Stomach smooth muscle (tissue), 2 donors: ENCODE results near the gene CCSER2.
"Not testable (repeated sequence)": the region's sequence is repeated elsewhere in the genome, so short reads cannot be mapped to it uniquely, and the experiment has no call there.

ENCODE experiments used
- H3K27ac ChIP-seq: one replicate; pipeline ENCODE4 v1.7.0; 2013; ENCODE audit warnings: mild to moderate bottlenecking, low read length, inconsistent platforms
- H3K27me3 ChIP-seq, 2 donors: one replicate each; pipeline ENCODE4 v1.7.0; 2013; ENCODE audit warnings: low read length in 2 of 2; ENCODE audit not compliant: insufficient read depth in 2 of 2, control insufficient read depth in 1 of 2
- H3K36me3 ChIP-seq, 2 donors: one replicate each; pipeline ENCODE4 v1.7.0; 2013; ENCODE audit warnings: low read length in 2 of 2; ENCODE audit not compliant: control insufficient read depth in 2 of 2, insufficient read depth in 2 of 2
- H3K4me1 ChIP-seq: one replicate; pipeline ENCODE4 v1.7.0; 2013; ENCODE audit warnings: low read length; ENCODE audit not compliant: control insufficient read depth, insufficient read depth
- H3K4me3 ChIP-seq, 2 donors: one replicate each; pipeline ENCODE4 v1.7.0; 2013; ENCODE audit warnings: low read length in 2 of 2
- H3K9ac ChIP-seq, 2 donors: one replicate each; pipeline ENCODE4 v1.7.0; 2013; ENCODE audit warnings: low read length in 2 of 2, mild to moderate bottlenecking in 1 of 2
- H3K9me3 ChIP-seq, 2 donors: one replicate each; pipeline ENCODE4 v1.7.0; 2013; ENCODE audit warnings: low read length in 2 of 2; ENCODE audit not compliant: control insufficient read depth in 2 of 2
- donor health status: healthy.
- donor health status: Pancreatic carcinoma.

Gene CCSER2

GRCh38 chr10:84519235-84519634 lies 190.8 kb downstream of the CCSER2 start:
- Histone ChIP-seq H3K27ac (no peak overlapping the region), H3K27me3 (no peaks in the 10 kb centered on the region)

GRCh38 chr10:84521013-84521412 lies 192.6 kb downstream of the CCSER2 start:
- no peaks in the 10 kb centered on the region for H3K27me3 ChIP-seq

More at GRCh38 chr10:84519235-84519634, 190.8 kb downstream of the CCSER2 start:
- Histone ChIP-seq H3K9me3 (no peaks in the 10 kb centered on the region), H3K4me1 (no peaks in the 10 kb centered on the region), H3K4me3 (no peak overlapping the region), H3K36me3 (peaks cover 3% of the 10 kb centered on the region in 2 donors), H3K9ac (no peak overlapping the region)

GRCh38 chr10:84521468-84521867 lies 193.1 kb downstream of the CCSER2 start:
- Histone ChIP-seq H3K4me1 (no peaks in the 10 kb centered on the region), H3K27ac (no peak overlapping the region), H3K9ac (no peak overlapping the region), H3K36me3 (no peaks in the 10 kb centered on the region), H3K4me3 (no peak overlapping the region), H3K9me3 (no peaks in the 10 kb centered on the region), H3K27me3 (no peaks in the 10 kb centered on the region)

More at GRCh38 chr10:84521013-84521412, 192.6 kb downstream of the CCSER2 start:
- H3K4me3 ChIP-seq, result no peak overlapping the region
- H3K9me3 ChIP-seq, result no peaks in the 10 kb centered on the region
- no peak overlapping the region for H3K9ac ChIP-seq
- H3K36me3 ChIP-seq, result no peaks in the 10 kb centered on the region
- no peak overlapping the region for H3K27ac ChIP-seq
- H3K4me1 ChIP-seq, result no peaks in the 10 kb centered on the region

GRCh38 chr10:84522612-84523462 lies 194.4 kb downstream of the CCSER2 start:
- no peaks in the 10 kb centered on the region for H3K27me3 ChIP-seq
- no peaks in the 10 kb centered on the region for H3K4me1 ChIP-seq
- no peak overlapping the region for H3K27ac ChIP-seq
- H3K9me3 ChIP-seq, result no peaks in the 10 kb centered on the region
- H3K36me3 ChIP-seq, result no peaks in the 10 kb centered on the region
- no peak overlapping the region for H3K9ac ChIP-seq
- H3K4me3 ChIP-seq, result no peak overlapping the region

GRCh38 chr10:84523526-84523925 lies 195.1 kb downstream of the CCSER2 start:
- Histone ChIP-seq H3K27me3 (no peaks in the 10 kb centered on the region), H3K9ac (no peak overlapping the region), H3K36me3 (no peaks in the 10 kb centered on the region), H3K4me3 (no peak overlapping the region), H3K27ac (no peak overlapping the region), H3K4me1 (no peaks in the 10 kb centered on the region), H3K9me3 (no peaks in the 10 kb centered on the region)

GRCh38 chr10:84524435-84524834 lies 196.0 kb downstream of the CCSER2 start:
- H3K9ac ChIP-seq, result no peak overlapping the region
- no peak overlapping the region for H3K4me3 ChIP-seq
- no peaks in the 10 kb centered on the region for H3K4me1 ChIP-seq
- no peaks in the 10 kb centered on the region for H3K27me3 ChIP-seq
- H3K27ac ChIP-seq, result no peak overlapping the region
- no peaks in the 10 kb centered on the region for H3K9me3 ChIP-seq
- H3K36me3 ChIP-seq, result no peaks in the 10 kb centered on the region

- Histone ChIP-seq H3K36me3 (no peaks in the 10 kb centered on the region), H3K27ac (no peak overlapping the region), H3K4me3 (no peak overlapping the region), H3K9ac (no peak overlapping the region), H3K27me3 (no peaks in the 10 kb centered on the region), H3K9me3 (no peaks in the 10 kb centered on the region), H3K4me1 (no peaks in the 10 kb centered on the region)
Observed at GRCh38 chr10:84525120-84525806, 196.9 kb downstream of the CCSER2 start.

GRCh38 chr10:84525807-84526182 lies 197.4 kb downstream of the CCSER2 start:
- not testable (repeated sequence) for H3K9me3 ChIP-seq, H3K4me3 ChIP-seq, H3K27ac ChIP-seq, H3K9ac ChIP-seq, H3K27me3 ChIP-seq, H3K4me1 ChIP-seq, H3K36me3 ChIP-seq

- not testable (repeated sequence) for H3K27me3 ChIP-seq, H3K9ac ChIP-seq, H3K36me3 ChIP-seq, H3K27ac ChIP-seq, H3K9me3 ChIP-seq, H3K4me1 ChIP-seq, H3K4me3 ChIP-seq
Observed at GRCh38 chr10:84527386-84527785, 199.0 kb downstream of the CCSER2 start.

- not testable (repeated sequence) for H3K9ac ChIP-seq, H3K4me1 ChIP-seq, H3K4me3 ChIP-seq, H3K36me3 ChIP-seq, H3K27me3 ChIP-seq, H3K27ac ChIP-seq, H3K9me3 ChIP-seq
Observed at GRCh38 chr10:84528526-84528925, 200.1 kb downstream of the CCSER2 start.
